Measurements from ENCODE around the gene CD37. TPM values are rescaled to one million over a fixed set of nuclear protein-coding genes. Genes with fewer than 3 reads are reported as not detected.
"Not testable (repeated sequence)": the region's sequence is repeated elsewhere in the genome, so short reads cannot be mapped to it uniquely, and the experiment has no call there.

CD37 gene
- total RNA-seq, 1 donor = 0.36 TPM

DNA sequence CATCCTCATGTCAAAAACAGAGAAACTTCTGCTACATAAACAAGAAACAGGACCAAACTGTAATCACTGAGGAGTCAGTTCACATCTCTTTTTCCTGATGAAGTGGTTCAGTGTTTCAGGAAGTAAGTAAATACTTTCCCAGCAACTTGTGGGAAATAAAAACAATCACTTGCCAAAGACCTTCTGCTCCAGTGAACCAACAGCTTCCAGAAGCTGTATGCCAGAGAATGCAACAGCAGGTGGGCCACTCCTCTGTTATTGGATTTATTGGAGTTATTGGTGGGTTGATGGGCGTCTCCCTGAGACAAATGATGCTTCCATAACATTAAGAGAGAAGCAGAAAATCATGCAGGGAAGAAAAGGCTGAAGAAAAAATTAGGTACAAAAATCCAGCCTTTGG is 20.1 kb upstream of the CD37 start:
- no peaks in the 10 kb centered on the region for H4K20me1 ChIP-seq (ENCODE audit: insufficient read depth, low read length)
- H3K4me3 ChIP-seq (ENCODE audit: insufficient read depth, low read length) = no peak overlapping the region
- no peaks in the 10 kb centered on the region for H3K79me2 ChIP-seq (ENCODE audit: insufficient read depth, low read length)
- H3K36me3 ChIP-seq (ENCODE audit: insufficient read depth, low read length) = no peaks in the 10 kb centered on the region
- H2AFZ ChIP-seq (ENCODE audit: low read length) = no peak overlapping the region
- H3K27me3 ChIP-seq (ENCODE audit: insufficient read depth, low read length) = no peaks in the 10 kb centered on the region
- no peaks in the 10 kb centered on the region for H3K4me1 ChIP-seq (ENCODE audit: insufficient read depth, low read length)
- TF ChIP-seq, protein P1, sequence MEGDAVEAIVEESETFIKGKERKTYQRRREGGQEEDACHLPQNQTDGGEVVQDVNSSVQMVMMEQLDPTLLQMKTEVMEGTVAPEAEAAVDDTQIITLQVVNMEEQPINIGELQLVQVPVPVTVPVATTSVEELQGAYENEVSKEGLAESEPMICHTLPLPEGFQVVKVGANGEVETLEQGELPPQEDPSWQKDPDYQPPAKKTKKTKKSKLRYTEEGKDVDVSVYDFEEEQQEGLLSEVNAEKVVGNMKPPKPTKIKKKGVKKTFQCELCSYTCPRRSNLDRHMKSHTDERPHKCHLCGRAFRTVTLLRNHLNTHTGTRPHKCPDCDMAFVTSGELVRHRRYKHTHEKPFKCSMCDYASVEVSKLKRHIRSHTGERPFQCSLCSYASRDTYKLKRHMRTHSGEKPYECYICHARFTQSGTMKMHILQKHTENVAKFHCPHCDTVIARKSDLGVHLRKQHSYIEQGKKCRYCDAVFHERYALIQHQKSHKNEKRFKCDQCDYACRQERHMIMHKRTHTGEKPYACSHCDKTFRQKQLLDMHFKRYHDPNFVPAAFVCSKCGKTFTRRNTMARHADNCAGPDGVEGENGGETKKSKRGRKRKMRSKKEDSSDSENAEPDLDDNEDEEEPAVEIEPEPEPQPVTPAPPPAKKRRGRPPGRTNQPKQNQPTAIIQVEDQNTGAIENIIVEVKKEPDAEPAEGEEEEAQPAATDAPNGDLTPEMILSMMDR (IDR thresholded peaks at IDR 0.05; ENCODE audit: extremely low read depth, low read depth, low read length) = no peak
- no peak overlapping the region for H3K27ac ChIP-seq (ENCODE audit: low read depth, low read length)
- H3K4me2 ChIP-seq (ENCODE audit: insufficient read depth, low read length) = no peak overlapping the region
- no peak for DNase-seq (ENCODE audit: insufficient read length, low spot score, missing footprints)
- H3K9me3 ChIP-seq (ENCODE audit: low read depth, low read length) = no peaks in the 10 kb centered on the region

DNA sequence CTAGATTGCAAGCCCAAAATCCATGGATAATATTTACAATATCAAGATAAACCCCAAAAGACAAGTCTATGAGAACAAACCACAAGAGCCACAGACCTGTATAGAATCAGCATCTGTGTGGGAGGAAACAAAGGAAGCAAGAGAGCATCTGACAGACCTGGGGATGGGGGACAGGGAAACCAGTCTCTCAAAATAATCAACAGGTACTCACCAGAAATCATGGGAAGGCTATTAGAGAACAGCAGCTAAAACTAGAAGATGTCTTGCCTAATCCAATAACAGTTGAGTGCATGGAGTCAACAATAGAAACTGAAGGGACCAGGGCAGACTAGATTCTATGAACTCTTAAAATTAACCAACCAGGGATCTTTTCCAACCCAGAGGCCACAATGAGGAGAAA is 18.9 kb upstream of the CD37 start:
- no peaks in the 10 kb centered on the region for H3K9me3 ChIP-seq (ENCODE audit: low read depth, low read length)
- TF ChIP-seq, protein P1 (IDR thresholded peaks at IDR 0.05; ENCODE audit: extremely low read depth, low read depth, low read length) = no peak

DNA sequence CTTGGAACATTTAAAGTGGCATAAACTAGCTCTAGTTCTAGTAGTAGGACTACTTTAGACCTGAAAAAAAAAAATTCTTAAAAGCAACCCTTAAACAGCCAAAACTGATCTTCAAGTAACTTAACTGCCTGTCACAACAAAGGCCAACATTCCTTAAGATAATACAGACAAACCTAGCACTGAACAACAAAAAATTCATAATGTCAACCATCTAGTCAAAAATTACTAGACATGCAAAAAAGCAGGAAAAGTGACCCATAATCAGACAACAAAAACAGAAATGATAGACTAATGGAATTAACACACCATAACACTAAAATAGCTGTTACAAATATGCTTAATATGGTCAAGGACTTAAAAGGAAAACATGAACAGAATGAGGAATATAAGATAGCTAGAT is 16.9 kb upstream of the CD37 start:
- H3K27ac ChIP-seq (ENCODE audit: low read depth, low read length) = no peak overlapping the region
- no peaks in the 10 kb centered on the region for H3K9me3 ChIP-seq (ENCODE audit: low read depth, low read length)
- no peak overlapping the region for H3K4me3 ChIP-seq (ENCODE audit: insufficient read depth, low read length)
- DNase-seq (ENCODE audit: insufficient read length, low spot score, missing footprints) = peak; percentile 21
- no peaks in the 10 kb centered on the region for H3K36me3 ChIP-seq (ENCODE audit: insufficient read depth, low read length)
- H3K4me1 ChIP-seq (ENCODE audit: insufficient read depth, low read length) = no peaks in the 10 kb centered on the region
- H3K79me2 ChIP-seq (ENCODE audit: insufficient read depth, low read length) = no peaks in the 10 kb centered on the region
- no peaks in the 10 kb centered on the region for H3K27me3 ChIP-seq (ENCODE audit: insufficient read depth, low read length)
- H3K4me2 ChIP-seq (ENCODE audit: insufficient read depth, low read length) = no peak overlapping the region
- no peak overlapping the region for H2AFZ ChIP-seq (ENCODE audit: low read length)
- TF ChIP-seq, protein P1 (IDR thresholded peaks at IDR 0.05; ENCODE audit: extremely low read depth, low read depth, low read length) = no peak
- H4K20me1 ChIP-seq (ENCODE audit: insufficient read depth, low read length) = no peaks in the 10 kb centered on the region

More for the DNA sequence above, 18.9 kb upstream of the CD37 start:
- Histone ChIP-seq H4K20me1 (ENCODE audit: insufficient read depth, low read length) (no peaks in the 10 kb centered on the region), H3K79me2 (ENCODE audit: insufficient read depth, low read length) (no peaks in the 10 kb centered on the region), H3K36me3 (ENCODE audit: insufficient read depth, low read length) (no peaks in the 10 kb centered on the region), H3K4me3 (ENCODE audit: insufficient read depth, low read length) (no peak overlapping the region), H3K27ac (ENCODE audit: low read depth, low read length) (no peak overlapping the region), H3K27me3 (ENCODE audit: insufficient read depth, low read length) (no peaks in the 10 kb centered on the region), H3K4me1 (ENCODE audit: insufficient read depth, low read length) (no peaks in the 10 kb centered on the region), H2AFZ (ENCODE audit: low read length) (no peak overlapping the region), H3K4me2 (ENCODE audit: insufficient read depth, low read length) (no peak overlapping the region)
- DNase-seq (ENCODE audit: insufficient read length, low spot score, missing footprints) = no peak

DNA sequence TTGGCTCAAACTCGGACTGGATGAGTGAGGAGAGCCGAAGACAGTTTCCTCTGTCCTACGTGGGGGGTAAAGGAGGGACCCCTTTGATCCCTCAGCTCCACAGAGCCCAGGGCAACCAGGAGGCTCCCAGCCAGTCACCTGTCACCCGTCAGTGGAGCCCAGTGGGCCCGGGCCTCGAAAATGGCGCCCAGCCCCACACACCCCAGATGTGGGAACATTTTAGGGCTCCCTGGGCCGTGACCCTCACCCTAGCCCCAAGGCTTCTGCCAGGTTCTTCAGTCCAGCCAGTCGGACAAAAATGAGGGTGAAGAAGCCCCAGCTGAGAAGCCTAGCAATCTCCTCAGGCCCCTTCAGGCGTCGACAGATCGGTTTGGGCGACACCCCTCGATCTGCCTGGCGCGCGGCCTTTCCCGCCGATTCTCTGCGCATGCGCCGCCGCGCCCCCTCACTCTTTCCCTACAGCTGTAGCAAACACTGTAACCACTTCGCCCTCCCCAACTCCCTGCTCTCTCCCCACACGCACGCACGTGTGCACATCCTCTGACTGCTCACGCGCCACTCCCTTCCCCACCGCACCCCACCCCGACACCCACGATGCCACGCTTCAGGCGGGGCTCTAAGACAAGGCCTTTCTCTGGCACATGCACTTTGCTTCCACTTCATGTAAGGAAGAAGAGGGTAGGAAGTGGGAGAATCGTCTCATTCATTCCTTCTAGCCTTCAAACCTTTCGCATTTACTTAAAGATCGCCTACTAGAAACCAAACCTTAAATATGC is 10.2 kb upstream of the CD37 start, which contains the start of gene SLC6A16:
Gene SLC6A16, minus strand, starts transcription at position 391 of the 776 bp plus-strand sequence. CDS start 13,844 bp downstream, outside the sequence.
- no peak within 1 kb of the TSS for H2AFZ ChIP-seq (ENCODE audit: low read length)
- H3K4me3 ChIP-seq (ENCODE audit: insufficient read depth, low read length) = no peak within 1 kb of the TSS
- DNase-seq (ENCODE audit: insufficient read length, low spot score, missing footprints) = peak; percentile 37
- TF ChIP-seq, protein P1 (IDR thresholded peaks at IDR 0.05; ENCODE audit: extremely low read depth, low read depth, low read length) = no peak
- H3K36me3 ChIP-seq (ENCODE audit: insufficient read depth, low read length) = no peaks in the 10 kb centered on the region
- H4K20me1 ChIP-seq (ENCODE audit: insufficient read depth, low read length) = no peaks in the 10 kb centered on the region
- H3K4me1 ChIP-seq (ENCODE audit: insufficient read depth, low read length) = no peaks in the 10 kb centered on the region
- H3K27me3 ChIP-seq (ENCODE audit: insufficient read depth, low read length) = no peaks in the 10 kb centered on the region
- no peaks in the 10 kb centered on the region for H3K79me2 ChIP-seq (ENCODE audit: insufficient read depth, low read length)
- H3K9me3 ChIP-seq (ENCODE audit: low read depth, low read length) = no peaks in the 10 kb centered on the region
- no peak within 1 kb of the TSS for H3K27ac ChIP-seq (ENCODE audit: low read depth, low read length)
- H3K4me2 ChIP-seq (ENCODE audit: insufficient read depth, low read length) = no peak within 1 kb of the TSS

DNA sequence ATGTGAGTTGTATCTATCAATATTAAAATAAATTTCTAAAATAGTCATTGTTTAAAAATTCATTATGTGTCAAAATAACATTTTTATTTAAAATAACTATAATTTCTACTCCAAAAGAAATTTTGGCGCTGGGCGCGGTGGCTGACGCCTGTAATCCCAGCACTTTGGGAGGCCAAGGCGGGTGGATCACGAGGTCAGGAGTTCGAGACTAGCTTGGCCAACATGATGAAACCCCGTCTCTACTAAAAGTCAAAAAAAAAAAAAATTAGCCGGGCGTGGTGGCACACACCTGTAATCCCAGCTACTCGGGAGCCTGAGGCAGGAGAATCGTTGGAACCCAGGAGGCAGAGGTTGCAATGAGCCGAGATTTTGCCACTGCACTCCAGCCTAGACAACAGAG is 9.4 kb upstream of the CD37 start:
- not testable (repeated sequence) for H3K4me1 ChIP-seq (ENCODE audit: insufficient read depth, low read length); H3K79me2 ChIP-seq (ENCODE audit: insufficient read depth, low read length); H2AFZ ChIP-seq (ENCODE audit: low read length); H3K36me3 ChIP-seq (ENCODE audit: insufficient read depth, low read length); H3K27ac ChIP-seq (ENCODE audit: low read depth, low read length); H3K4me3 ChIP-seq (ENCODE audit: insufficient read depth, low read length); H3K27me3 ChIP-seq (ENCODE audit: insufficient read depth, low read length); DNase-seq (ENCODE audit: insufficient read length, low spot score, missing footprints); H4K20me1 ChIP-seq (ENCODE audit: insufficient read depth, low read length); H3K9me3 ChIP-seq (ENCODE audit: low read depth, low read length); H3K4me2 ChIP-seq (ENCODE audit: insufficient read depth, low read length)

Data from osteoblast (primary cell).